Measurements from ENCODE around the gene VPS13A. TPM values are rescaled to one million over a fixed set of nuclear protein-coding genes. Genes with fewer than 3 reads are reported as not detected.
A peak's percentile ranks its signal among the peaks of the same experiment; 100 is the strongest.

The VPS13A gene
- total RNA-seq, 4 donors from 2014 or later: 17.1 to 46.7 (median 26.7) TPM

GRCh38 chr9:77290373-77290772 lies 113.0 kb downstream of the VPS13A start:
- no peak for DNase-seq
- Histone ChIP-seq H3K27ac (no peak overlapping the region), H3K9me3 (peaks cover 0 to 8% (median 0%) of the 10 kb centered on the region in 3 donors), H3K4me3 (no peak overlapping the region), H3K4me1 (no peaks in the 10 kb centered on the region), H3K27me3 (no peaks in the 10 kb centered on the region), H3K36me3 (peaks cover 0 to 17% (median 0%) of the 10 kb centered on the region in 3 donors)
- TF ChIP-seq POLR2A (IDR thresholded peaks at IDR 0.05) (no peak), CTCF (IDR thresholded peaks at IDR 0.05) (no peak)
- intact Hi-C loops (cut with DNase I): no loop called here

- DNase-seq: no peak
These were observed 114.4 kb downstream of the VPS13A start for GRCh38 chr9:77291714-77292113.

GRCh38 chr9:77293949-77294348 lies 116.6 kb downstream of the VPS13A start:
- no peaks in the 10 kb centered on the region for H3K27me3 ChIP-seq
- no peak overlapping the region for H3K27ac ChIP-seq
- no peak for DNase-seq
- no peaks in the 10 kb centered on the region for H3K4me1 ChIP-seq
- H3K36me3 ChIP-seq: peaks cover 0 to 10% (median 0%) of the 10 kb centered on the region in 3 donors
- no peak overlapping the region for H3K4me3 ChIP-seq
- no peaks in the 10 kb centered on the region for H3K9me3 ChIP-seq
- intact Hi-C loops (cut with DNase I): no loop called here
- 92 to 93% methylated on average over 6 of the region's 6 CpGs for WGBS, 2 donors
- no peak for TF ChIP-seq POLR2A (IDR thresholded peaks at IDR 0.05)
- no peak for TF ChIP-seq CTCF (IDR thresholded peaks at IDR 0.05)

More at GRCh38 chr9:77291714-77292113, 114.4 kb downstream of the VPS13A start:
- Histone ChIP-seq H3K4me1 (no peaks in the 10 kb centered on the region), H3K9me3 (peaks cover 0 to 8% (median 0%) of the 10 kb centered on the region in 3 donors), H3K27ac (no peak overlapping the region), H3K27me3 (no peaks in the 10 kb centered on the region), H3K4me3 (no peak overlapping the region), H3K36me3 (peaks cover 0 to 11% (median 0%) of the 10 kb centered on the region in 3 donors)
- intact Hi-C loops (cut with DNase I): no loop called here
- 55 to 56% methylated on average over 1 of the region's 1 CpG for WGBS, 2 donors
- peak in 4 of 6 experiments; percentile 14 to 54 (median 20) for TF ChIP-seq CTCF (IDR thresholded peaks at IDR 0.05)
- TF ChIP-seq POLR2A (IDR thresholded peaks at IDR 0.05): no peak

- Histone ChIP-seq H3K27me3 (no peaks in the 10 kb centered on the region), H3K36me3 (peaks cover 0 to 12% (median 0%) of the 10 kb centered on the region in 3 donors), H3K4me1 (peaks cover 7 to 14% (median 10%) of the 10 kb centered on the region in 3 donors), H3K9me3 (no peaks in the 10 kb centered on the region), H3K4me3 (no peak overlapping the region), H3K27ac (no peak overlapping the region)
- no peak for DNase-seq
- intact Hi-C loops (cut with DNase I): no loop called here
- TF ChIP-seq POLR2A (IDR thresholded peaks at IDR 0.05): no peak
- no peak for TF ChIP-seq CTCF (IDR thresholded peaks at IDR 0.05)
These were observed 127.2 kb downstream of the VPS13A start for GRCh38 chr9:77304543-77304942.

- TF ChIP-seq POLR2A (IDR thresholded peaks at IDR 0.05) (no peak), CTCF (IDR thresholded peaks at IDR 0.05) (no peak)
- Histone ChIP-seq H3K36me3 (peaks cover 0 to 18% (median 0%) of the 10 kb centered on the region in 3 donors), H3K4me1 (peaks cover 7 to 14% (median 10%) of the 10 kb centered on the region in 3 donors), H3K27ac (peak overlapping the region in 3 of 4 donors; percentile 34 to 52 (median 34)), H3K4me3 (no peak overlapping the region), H3K27me3 (no peaks in the 10 kb centered on the region), H3K9me3 (no peaks in the 10 kb centered on the region)
- intact Hi-C loops (cut with DNase I): no loop called here
- no peak for DNase-seq
- 14 to 26% methylated on average over 1 of the region's 1 CpG for WGBS, 2 donors
These were observed 128.5 kb downstream of the VPS13A start for GRCh38 chr9:77305622-77306400.
